Measurements from ENCODE around the gene ACAT2.

DNA sequence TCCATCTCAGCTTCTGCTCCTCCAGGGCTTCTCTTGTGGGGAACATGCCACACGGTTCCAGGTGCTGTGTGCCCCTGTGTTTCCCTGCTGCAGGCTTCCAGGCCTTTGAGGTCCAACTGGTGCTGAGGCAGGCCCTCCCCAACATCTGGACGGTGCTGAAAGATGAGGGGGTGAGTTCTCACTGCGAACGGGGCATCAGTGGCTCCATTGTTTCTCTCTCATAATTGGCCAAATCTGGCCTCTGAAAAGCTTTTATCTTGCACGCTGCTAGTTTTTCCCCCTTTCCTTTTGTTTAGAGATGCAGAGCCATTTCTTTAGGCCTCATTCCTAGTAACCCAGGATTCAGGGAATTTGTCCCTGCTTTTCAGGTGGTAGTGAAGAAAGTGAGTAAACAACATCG is 46.8 kb downstream of the ACAT2 start:
- TF ChIP-seq, protein P1, sequence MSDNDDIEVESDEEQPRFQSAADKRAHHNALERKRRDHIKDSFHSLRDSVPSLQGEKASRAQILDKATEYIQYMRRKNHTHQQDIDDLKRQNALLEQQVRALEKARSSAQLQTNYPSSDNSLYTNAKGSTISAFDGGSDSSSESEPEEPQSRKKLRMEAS (IDR thresholded peaks at IDR 0.05), result no peak
- no peak for TF ChIP-seq YY1 (IDR thresholded peaks at IDR 0.05; ENCODE audit: low read depth)
- TF ChIP-seq, protein P2, sequence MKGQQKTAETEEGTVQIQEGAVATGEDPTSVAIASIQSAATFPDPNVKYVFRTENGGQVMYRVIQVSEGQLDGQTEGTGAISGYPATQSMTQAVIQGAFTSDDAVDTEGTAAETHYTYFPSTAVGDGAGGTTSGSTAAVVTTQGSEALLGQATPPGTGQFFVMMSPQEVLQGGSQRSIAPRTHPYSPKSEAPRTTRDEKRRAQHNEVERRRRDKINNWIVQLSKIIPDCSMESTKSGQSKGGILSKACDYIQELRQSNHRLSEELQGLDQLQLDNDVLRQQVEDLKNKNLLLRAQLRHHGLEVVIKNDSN (IDR thresholded peaks at IDR 0.05), result no peak

Measured in Ishikawa (cell line).